Inflammatory macrophage (primary cell): ENCODE data around the gene PAM16.

Experiments
- DNase-seq, 2 donors: peaks; one replicate each; pipeline ENCODE4 v3.0.0-alpha.2; 2020 to 2022

The PAM16 gene

DNA sequence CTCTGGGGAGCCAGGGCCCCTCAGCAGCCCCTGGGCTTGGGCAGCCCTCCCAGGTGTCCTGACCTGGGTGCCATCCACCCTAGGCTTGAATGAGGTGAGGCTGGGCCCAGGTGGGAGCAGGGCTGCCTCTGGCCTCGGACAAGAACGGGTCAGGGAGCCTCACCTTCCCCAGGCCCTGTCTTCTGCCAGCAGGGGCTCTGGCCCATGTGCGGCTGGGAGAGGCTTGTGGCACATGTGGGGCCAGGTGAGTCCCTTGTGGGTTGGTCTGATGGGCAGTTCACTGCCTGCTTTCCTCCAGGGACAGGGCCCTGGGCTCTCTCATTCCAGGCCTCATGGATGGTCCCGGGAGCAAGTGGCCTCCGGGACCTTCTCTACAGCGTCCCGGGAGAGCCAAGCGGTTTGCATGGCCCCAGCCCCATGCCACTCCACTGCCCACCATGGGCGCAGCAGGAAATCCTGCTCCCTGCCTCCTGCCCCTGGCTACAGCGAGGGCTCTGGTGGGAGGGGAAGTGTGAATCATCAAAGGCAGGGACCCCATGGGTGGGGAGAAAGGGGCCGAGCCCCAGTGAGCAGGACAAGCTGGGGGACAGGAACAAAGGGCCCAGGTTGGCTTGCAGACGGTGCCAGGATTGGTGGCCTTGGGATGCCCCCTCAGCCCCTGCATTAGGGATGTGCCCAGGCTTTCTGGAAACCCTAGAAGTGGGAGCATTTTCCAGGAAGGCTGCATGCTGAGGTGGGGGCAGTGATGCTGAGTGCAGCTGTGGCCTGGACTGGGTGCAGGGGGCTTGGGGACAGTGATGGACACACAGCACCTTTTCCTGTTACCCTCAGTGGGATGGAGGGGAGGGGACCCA is 32.7 kb upstream of the PAM16 start:
- DNase-seq, result no peak

- no peak for DNase-seq
These were observed 31.8 kb upstream of the PAM16 start for GRCh38 chr16:4382795-4383357.

DNA sequence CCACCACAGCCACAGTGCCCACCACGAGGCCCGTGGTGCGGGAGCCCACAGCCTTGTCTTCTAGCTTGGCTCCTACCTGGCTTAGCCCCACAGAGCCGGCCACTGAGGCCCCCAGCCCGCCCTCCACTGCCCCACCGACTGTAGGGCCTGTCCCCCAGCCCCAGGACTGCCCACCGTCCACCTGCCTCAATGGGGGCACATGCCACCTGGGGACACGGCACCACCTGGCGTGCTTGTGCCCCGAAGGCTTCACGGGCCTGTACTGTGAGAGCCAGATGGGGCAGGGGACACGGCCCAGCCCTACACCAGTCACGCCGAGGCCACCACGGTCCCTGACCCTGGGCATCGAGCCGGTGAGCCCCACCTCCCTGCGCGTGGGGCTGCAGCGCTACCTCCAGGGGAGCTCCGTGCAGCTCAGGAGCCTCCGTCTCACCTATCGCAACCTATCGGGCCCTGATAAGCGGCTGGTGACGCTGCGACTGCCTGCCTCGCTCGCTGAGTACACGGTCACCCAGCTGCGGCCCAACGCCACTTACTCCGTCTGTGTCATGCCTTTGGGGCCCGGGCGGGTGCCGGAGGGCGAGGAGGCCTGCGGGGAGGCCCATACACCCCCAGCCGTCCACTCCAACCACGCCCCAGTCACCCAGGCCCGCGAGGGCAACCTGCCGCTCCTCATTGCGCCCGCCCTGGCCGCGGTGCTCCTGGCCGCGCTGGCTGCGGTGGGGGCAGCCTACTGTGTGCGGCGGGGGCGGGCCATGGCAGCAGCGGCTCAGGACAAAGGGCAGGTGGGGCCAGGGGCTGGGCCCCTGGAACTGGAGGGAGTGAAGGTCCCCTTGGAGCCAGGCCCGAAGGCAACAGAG is 31.0 kb upstream of the PAM16 start:
- DNase-seq, result no peak

DNA sequence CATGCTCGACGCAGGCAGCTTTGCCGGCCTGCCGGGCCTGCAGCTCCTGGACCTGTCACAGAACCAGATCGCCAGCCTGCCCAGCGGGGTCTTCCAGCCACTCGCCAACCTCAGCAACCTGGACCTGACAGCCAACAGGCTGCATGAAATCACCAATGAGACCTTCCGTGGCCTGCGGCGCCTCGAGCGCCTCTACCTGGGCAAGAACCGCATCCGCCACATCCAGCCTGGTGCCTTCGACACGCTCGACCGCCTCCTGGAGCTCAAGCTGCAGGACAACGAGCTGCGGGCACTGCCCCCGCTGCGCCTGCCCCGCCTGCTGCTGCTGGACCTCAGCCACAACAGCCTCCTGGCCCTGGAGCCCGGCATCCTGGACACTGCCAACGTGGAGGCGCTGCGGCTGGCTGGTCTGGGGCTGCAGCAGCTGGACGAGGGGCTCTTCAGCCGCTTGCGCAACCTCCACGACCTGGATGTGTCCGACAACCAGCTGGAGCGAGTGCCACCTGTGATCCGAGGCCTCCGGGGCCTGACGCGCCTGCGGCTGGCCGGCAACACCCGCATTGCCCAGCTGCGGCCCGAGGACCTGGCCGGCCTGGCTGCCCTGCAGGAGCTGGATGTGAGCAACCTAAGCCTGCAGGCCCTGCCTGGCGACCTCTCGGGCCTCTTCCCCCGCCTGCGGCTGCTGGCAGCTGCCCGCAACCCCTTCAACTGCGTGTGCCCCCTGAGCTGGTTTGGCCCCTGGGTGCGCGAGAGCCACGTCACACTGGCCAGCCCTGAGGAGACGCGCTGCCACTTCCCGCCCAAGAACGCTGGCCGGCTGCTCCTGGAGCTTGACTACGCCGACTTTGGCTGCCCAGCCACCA is 30.2 kb upstream of the PAM16 start:
- no peak for DNase-seq

DNA sequence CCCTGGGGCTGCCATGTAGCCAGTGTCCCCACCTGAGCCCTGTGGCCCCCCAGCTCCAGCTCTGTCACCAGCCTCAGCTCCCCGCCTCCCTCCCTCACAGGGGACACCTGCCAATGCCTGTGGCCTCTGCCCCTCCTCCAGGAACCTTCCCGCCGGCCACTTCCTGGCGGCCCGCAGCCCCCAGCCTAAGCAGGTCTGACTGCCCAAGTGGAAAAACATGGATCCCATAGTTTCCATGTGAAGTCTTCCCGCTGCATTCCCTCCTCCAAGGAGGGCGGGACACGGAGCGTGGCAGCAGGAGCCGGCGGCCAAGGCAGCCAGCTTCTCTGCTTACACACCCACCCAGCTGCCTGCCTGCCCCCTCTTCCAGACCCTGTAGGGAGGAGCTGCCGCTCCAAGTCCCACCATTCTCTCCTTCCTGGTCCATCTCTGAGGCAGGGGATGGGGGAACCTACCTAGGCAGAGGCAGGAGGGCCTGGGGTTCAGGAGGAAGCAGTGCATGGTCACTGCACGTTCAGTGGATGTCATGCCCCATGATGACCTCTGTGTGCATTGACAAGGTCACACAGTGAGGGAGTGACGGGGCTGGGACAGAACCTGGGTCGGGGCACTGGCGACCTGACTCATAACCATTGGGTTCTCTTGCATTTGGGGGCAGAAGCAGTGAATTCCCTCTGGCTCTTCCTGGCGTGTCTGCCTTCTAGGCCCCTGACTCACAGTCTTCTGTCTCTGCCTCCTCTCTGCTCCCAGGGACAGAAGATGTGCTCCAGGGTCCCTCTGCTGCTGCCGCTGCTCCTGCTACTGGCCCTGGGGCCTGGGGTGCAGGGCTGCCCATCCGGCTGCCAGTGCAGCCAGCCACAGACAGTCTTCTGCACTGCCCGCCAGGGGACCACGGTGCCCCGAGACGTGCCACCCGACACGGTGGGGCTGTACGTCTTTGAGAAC is 29.3 kb upstream of the PAM16 start:
- DNase-seq, result no peak

GRCh38 chr16:4378999-4379690 is 28.0 kb upstream of the PAM16 start:
- no peak for DNase-seq

DNA sequence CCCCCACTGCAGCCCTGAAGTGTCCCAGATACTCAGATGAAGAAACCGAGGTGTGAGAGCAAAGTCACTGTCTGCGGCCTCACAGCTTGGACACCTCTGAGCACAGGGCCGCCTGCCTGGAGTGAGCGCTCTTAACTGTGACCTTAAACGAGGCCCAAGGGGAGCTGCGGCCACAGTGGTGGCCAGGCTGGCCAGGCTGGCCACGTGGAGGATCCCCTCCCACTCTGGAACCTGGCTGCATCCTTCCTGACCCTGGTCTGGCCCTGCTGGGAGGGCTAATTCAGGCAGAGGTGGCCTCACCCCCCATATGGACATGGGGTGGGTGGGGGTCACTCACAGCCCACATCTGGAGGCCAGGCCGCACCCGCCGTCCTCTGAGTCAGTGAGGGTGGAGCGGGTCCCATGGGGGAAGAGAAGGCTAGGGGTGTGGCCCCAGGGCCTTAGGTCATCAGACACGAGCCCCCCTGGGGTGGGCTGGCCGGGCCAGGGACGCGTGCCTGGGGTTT is 27.1 kb upstream of the PAM16 start:
- no peak for DNase-seq

DNA sequence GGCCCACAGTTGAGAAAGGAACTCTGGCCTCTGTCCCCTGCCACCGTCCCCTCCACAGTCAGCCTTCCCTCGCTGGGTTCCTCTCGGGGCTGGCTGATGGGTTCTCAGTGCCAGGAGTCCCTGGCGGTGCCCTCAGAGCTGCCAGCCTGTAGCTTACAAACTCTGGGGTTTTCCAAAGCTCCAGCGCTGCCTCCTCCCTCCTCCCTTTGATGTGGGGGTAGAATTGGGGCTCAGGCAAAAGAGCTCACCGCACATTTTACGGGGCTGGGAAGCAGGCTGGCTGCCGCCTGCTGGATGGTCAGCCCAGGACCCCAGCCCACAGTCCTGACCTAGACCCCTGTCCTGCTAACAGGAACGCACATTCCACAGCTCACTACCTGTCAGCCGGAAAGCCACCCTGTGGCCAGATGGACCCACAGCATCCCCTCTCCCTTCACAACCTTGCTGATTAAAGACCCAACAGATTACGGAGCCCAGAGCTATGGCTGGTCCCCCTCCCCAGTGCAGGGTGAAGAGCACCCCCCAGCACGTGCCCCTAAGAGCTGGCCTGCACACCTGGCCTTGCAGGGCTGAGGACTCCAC is 26.5 kb upstream of the PAM16 start:
- no peak for DNase-seq

GRCh38 chr16:4376893-4377572 is 25.9 kb upstream of the PAM16 start:
- DNase-seq, result no peak

- no peak for DNase-seq
These were observed 25.2 kb upstream of the PAM16 start for GRCh38 chr16:4376126-4376892.

DNA sequence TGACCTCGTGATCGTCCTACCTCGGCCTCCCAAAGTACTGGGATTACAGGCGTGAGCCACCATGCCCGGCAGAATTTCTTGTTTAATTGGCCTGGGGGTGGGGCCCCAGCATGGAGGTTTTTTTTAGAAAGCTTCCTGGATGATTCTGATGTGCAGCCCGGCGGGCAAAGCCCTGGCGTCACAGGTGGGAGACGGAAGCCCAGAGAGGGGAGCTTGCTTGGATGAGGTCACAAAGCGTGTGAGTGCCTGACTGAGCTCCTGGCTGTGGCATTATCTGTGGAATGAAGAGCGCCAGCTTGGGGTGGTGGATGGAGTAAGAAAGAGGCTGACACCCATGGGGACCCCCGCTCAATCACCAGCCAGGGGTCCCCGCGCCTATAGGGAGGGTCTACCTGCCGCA is 24.6 kb upstream of the PAM16 start:
- DNase-seq, result no peak

GRCh38 chr16:4373909-4374742 is 23.0 kb upstream of the PAM16 start:
- peak in 1 of 2 donors; percentile 21 for DNase-seq

DNA sequence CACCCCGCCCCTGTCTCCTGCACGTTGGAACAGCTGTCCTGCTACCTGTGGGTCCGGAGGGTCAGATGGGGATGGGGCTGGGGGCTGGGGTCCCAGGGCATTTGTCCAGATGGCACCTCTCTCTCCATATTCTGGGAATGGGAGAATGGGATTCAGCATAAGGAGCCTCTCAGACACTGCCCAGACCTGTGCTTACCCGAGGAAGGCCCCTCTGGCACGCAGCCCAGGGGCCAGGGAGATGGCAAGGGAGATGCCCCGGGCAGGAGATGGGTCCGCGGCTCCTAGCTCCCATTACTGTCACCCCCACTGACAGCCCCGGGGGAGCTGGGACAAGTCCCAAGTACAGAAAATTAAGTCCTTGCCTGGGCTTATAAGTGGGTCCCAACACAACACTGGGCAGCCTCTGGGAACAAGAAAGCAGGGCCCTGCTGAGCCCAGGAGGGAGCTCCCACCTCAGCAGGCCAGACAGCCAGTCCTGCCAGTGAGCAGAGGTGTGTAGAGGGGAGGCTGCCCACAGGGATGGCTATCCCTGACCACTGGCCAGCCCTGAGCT is 22.3 kb upstream of the PAM16 start:
- DNase-seq, result no peak

DNA sequence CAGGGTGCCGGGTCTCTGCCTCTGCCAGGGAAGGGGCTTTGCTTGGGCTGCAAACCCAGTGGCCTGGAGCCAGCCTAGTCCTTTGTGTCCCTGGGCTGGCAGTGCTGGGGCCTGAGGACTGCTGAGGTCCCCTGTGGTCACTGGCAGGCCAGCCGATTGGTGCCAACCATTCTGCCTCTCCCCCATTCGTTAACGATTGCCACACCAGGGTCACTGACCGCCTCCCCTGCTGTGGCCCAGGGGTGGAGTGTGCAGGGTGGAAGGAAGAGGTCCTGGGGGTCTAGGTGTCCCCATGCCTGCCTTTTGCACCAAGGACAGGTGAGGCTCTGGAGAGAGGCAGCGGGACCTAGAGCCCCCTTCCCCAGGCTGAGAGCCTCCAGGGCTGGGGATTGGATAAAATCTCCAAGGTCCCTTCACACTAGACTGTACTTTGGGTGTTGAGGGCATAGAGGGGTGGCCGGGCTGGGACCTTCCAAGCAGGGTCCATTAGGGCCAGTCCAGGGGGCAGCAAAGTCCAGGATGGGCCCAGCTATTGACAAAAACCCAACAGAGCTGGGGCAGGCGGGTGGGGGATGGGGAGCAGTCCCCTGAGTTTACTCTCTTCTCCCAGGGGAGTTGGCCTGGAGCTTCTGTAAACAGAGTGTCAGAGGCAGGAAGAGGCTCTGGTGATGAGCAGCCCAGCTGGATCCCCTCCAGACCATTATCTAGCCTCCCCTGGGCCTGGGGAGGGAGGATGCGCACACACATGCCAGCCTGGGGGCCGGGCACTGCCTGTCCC is 21.6 kb upstream of the PAM16 start:
- DNase-seq, result no peak

- peak; percentile 22 to 43 for DNase-seq
These were observed 21.0 kb upstream of the PAM16 start for GRCh38 chr16:4372001-4372577.

DNA sequence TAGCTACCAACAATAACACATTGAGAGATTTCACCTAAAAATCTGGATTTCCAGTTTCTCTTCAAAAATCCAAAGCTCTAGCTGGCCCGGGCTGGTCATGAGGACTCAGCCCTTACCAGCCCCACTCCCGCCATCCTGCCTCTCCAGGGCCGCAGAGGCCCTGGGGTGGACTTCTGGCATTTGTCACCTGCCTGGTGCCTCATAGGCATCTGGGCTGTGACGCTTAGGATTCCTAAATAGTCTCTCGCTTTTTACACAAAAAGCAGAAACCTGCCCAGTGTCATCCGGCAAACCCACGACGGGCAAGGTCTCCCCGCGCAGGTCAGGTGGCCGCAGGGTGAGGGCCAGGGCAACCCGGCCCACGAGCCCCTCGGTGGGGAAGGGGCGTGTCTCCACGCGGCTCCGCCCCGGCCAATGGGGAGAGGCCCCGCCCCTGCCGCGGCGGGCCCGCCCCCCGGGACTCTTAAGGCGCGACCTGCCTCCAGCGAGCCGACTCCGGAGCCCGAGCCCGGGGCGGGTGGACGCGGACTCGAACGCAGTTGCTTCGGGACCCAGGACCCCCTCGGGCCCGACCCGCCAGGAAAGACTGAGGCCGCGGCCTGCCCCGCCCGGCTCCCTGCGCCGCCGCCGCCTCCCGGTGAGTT is 20.4 kb upstream of the PAM16 start, which contains the start of gene VASN:
Gene VASN, plus strand, starts transcription at position 492 of the 644 bp plus-strand sequence. CDS start 9,030 bp downstream, outside the sequence.
- peak; percentile 32 to 57 for DNase-seq
